K562 (cell line): ENCODE results near the gene DNAJC6. TPM values are rescaled to one million over a fixed set of nuclear protein-coding genes. Genes with fewer than 3 reads are reported as not detected.

ENCODE experiments used
- ARID1B ChIP-seq: fragments of 450-650 bp; IDR thresholded peaks from 2 replicates; pipeline ENCODE4 v1.6.1; 2016; ENCODE audit warnings: antibody characterized with exemption, mild to moderate bottlenecking, inconsistent platforms
- DEAF1 ChIP-seq: fragments of 450-650 bp; formaldehyde crosslinking; IDR thresholded peaks from 2 replicates; pipeline ENCODE4 v1.4.0; 2020; ENCODE audit warnings: mild to moderate bottlenecking, moderate library complexity
- FOXJ2 ChIP-seq: fragments of 200-800 bp; sonication (Bioruptor generic); IDR thresholded peaks from 2 replicates; pipeline ENCODE4 v1.6.1; 2016; ENCODE audit warnings: missing genetic modification characterization, missing compliant biosample characterization
- GTF2E2 ChIP-seq: fragments of 200-800 bp; sonication (Bioruptor generic); IDR thresholded peaks from 2 replicates; pipeline ENCODE4 v1.6.1; 2016; ENCODE audit warnings: missing genetic modification characterization, missing compliant biosample characterization
- KAT2B ChIP-seq: IDR thresholded peaks from one replicate; pipeline ENCODE4 v1.6.1; 2012; ENCODE audit warnings: low read depth, mild to moderate bottlenecking, control low read depth, inconsistent platforms, low read length, moderate library complexity
- NFATC3 ChIP-seq: fragments of 450-650 bp; IDR thresholded peaks from 2 replicates; pipeline ENCODE4 v1.6.1; 2017; ENCODE audit warnings: mild to moderate bottlenecking
- PBX2 ChIP-seq, 2 experiments: IDR thresholded peaks in 1 of 2; conservative IDR thresholded peaks in 1 of 2; 2 replicates each; pipeline ENCODE4 v1.6.1; 2016; ENCODE audit warnings: low read depth in 2 of 2, mild to moderate bottlenecking in 1 of 2, missing compliant biosample characterization in 1 of 2, missing genetic modification characterization in 1 of 2, moderate library complexity in 1 of 2
- POLR2AphosphoS2 ChIP-seq: IDR thresholded peaks from 2 replicates; pipeline ENCODE4 v1.6.1; 2012; ENCODE audit warnings: low read length, improper control_type of control experiment
- SIX5 ChIP-seq, 2 experiments: IDR thresholded peaks; 2 replicates each; pipeline ENCODE4 v1.6.1; 2011; ENCODE audit warnings: low read length in 2 of 2, borderline replicate concordance in 1 of 2, low read depth in 1 of 2, mild to moderate bottlenecking in 1 of 2, moderate library complexity in 1 of 2; ENCODE audit not compliant: insufficient read depth in 1 of 2
- TAF9B ChIP-seq: fragments of 450-650 bp; IDR thresholded peaks from 2 replicates; pipeline ENCODE4 v1.6.1; 2018; ENCODE audit warnings: mild to moderate bottlenecking; ENCODE audit not compliant: partially characterized antibody
- TSHZ1 ChIP-seq: fragments of 250-450 bp; sonication (Bioruptor Pico); IDR thresholded peaks from 2 replicates; pipeline ENCODE4 v1.4.0; 2020; ENCODE audit warnings: mild to moderate bottlenecking, moderate library complexity
- ZFP30 ChIP-seq: fragments of 250-450 bp; sonication (Bioruptor Pico); IDR thresholded peaks from 2 replicates; pipeline ENCODE4 v1.8.0; 2022; ENCODE audit warnings: moderate library complexity, mild to moderate bottlenecking, inconsistent platforms, borderline replicate concordance
- ZKSCAN8 ChIP-seq: fragments of 200-800 bp; sonication (Bioruptor generic); IDR thresholded peaks from 2 replicates; pipeline ENCODE4 v1.6.1; 2016; ENCODE audit warnings: missing genetic modification characterization, missing compliant biosample characterization
- ZNF707 ChIP-seq: fragments of 250-450 bp; sonication (Bioruptor Pico); conservative IDR thresholded peaks from 2 replicates; pipeline ENCODE4 v1.8.0; 2022; ENCODE audit warnings: inconsistent platforms, mild to moderate bottlenecking, moderate library complexity
- polyA plus RNA-seq, 8 experiments: library from polyadenylated mRNA; depleted of rRNA in 4 of 8; stranded (reverse) in 5 of 8; unstranded in 3 of 8; fragments of >200 nt; fragmentation: Nextera tagmentation in 2 of 8; fragmentation: Illumina TruSeq in 1 of 8; extraction: Ambion mirVana in 2 of 8; extraction: Trizol in 1 of 8; gene quantifications; 2 replicates each; pipeline versions ENCODE4 v1.2.1 to v1.2.3, GENCODE V29; 2011 to 2014; ENCODE audit warnings: inconsistent platforms in 1 of 8, missing spikeins in 1 of 8
- total RNA-seq, 7 experiments: library from RNA; depleted of rRNA in 6 of 7; stranded (reverse); fragments of >200 nt in 6 of 7; fragmentation: Illumina TruSeq in 2 of 7; extraction: Trizol in 2 of 7; gene quantifications; 2 replicates each; pipeline versions ENCODE4 v1.2.1 to v1.2.3, GENCODE V29; 2011 to 2021; ENCODE audit warnings: low replicate concordance in 1 of 7
- TF ChIP-seq, protein P1 (sequence below): sonication (generic); formaldehyde crosslinking; IDR thresholded peaks from 2 replicates; pipeline ENCODE4 v1.5.0; 2020; ENCODE audit warnings: missing genetic modification reagents

The DNAJC6 gene
- total and polyA plus RNA-seq, 9 of the 15 experiments (the other 6 are each of a cell fraction or from before 2014, with no cell fraction given), result 6.7 to 78.7 (median 28.0) TPM

DNA sequence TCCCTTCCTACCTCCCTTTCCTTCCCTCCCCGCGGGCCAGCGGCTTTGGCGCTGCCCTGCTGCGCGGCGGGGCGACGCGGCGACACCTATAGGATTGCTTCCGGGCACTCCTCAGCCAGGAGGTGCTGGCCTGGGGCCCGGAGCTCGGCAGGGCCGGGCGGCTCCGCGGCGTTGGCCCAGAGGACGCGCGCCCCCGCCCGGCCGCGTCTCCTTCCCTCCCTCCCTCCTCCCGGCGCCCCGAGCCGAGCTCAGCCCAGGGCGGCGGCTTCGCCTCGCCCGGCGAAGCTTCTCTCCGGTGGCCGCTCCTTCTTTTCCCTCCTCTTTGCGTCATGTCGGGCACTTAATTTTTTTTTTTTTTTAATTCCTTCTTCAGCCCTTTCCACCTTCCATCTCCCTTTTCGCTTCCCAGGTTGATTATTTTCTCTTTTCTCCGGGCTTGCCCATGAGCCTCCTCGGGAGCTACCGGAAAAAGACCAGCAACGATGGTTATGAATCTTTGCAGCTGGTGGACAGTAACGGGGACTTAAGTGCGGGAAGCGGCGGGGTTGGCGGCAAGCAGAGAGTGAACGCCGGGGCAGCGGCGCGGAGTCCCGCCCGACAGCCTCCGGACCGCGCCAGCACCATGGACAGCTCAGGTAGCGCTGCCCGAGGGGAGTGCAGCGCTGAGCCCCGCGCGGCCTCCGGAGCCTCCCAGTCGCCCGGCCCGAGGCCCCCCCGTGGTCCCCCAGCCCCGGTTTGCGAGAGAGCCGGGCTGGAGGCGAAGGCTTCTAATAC lies at the start of gene DNAJC6 (continued):
- TF ChIP-seq POLR2AphosphoS2 (no peak), ARID1B (no peak), SIX5 (IDR thresholded peaks at IDR 0.05; ENCODE audit: borderline replicate concordance in 1 of 2, insufficient read depth in 1 of 2, low read depth in 1 of 2, low read length in 2 of 2) (no peak), TSHZ1 (CRISPR knock-in tag) (no peak), ZNF707 (CRISPR knock-in tag) (no peak), FOXJ2 (tag) (no peak), PBX2 (CRISPR knock-in tag; IDR thresholded peaks at IDR 0.05; ENCODE audit: low read depth) (no peak), PBX2 (tag; conservative IDR thresholded peaks at IDR 0.05; ENCODE audit: low read depth) (no peak), GTF2E2 (no peak; the same call in 1 of the 2 replicates), ZKSCAN8 (CRISPR knock-in tag) (no peak), NFATC3 (no peak), DEAF1 (CRISPR knock-in tag) (no peak), KAT2B (no peak), TAF9B (no peak), ZFP30 (CRISPR knock-in tag) (no peak)
- TF ChIP-seq, protein P1, sequence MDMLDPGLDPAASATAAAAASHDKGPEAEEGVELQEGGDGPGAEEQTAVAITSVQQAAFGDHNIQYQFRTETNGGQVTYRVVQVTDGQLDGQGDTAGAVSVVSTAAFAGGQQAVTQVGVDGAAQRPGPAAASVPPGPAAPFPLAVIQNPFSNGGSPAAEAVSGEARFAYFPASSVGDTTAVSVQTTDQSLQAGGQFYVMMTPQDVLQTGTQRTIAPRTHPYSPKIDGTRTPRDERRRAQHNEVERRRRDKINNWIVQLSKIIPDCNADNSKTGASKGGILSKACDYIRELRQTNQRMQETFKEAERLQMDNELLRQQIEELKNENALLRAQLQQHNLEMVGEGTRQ (CRISPR knock-in tag), result peak; percentile 41; the same call in 1 of the 2 replicates
